SK-N-SH (cell line): Measurements from ENCODE around the gene TXNDC5.

Experiments used
- EP300 ChIP-seq, 2 experiments: IDR thresholded peaks; 2 replicates each; pipeline versions ENCODE4 v1.4.0 to v1.6.1; 2012; ENCODE audit warnings: borderline replicate concordance in 1 of 2, low read depth in 1 of 2, low read length in 1 of 2
- EZH2phosphoT487 ChIP-seq: fragments of 200-600 bp; sonication (generic); IDR thresholded peaks from 2 replicates; pipeline ENCODE4 v1.6.1; 2017; ENCODE audit warnings: low read depth, mixed run types, mild to moderate bottlenecking, antibody characterized with exemption, moderate library complexity, borderline replicate concordance
- NRF1 ChIP-seq: IDR thresholded peaks from 2 replicates; pipeline ENCODE4 v1.6.1; 2012; ENCODE audit warnings: low read depth, mild to moderate bottlenecking, low read length
- POLR2AphosphoS5 ChIP-seq: IDR thresholded peaks from 2 replicates; pipeline ENCODE4 v1.6.1; 2012; ENCODE audit warnings: low read depth, low read length
- RFX5 ChIP-seq: IDR thresholded peaks from 2 replicates; pipeline ENCODE4 v1.6.1; 2012; ENCODE audit warnings: mild to moderate bottlenecking, improper control_type of control experiment, low read length
- SIN3A ChIP-seq: IDR thresholded peaks from 2 replicates; pipeline ENCODE4 v1.6.1; 2012; ENCODE audit warnings: low read depth, mild to moderate bottlenecking, low read length, moderate library complexity, borderline replicate concordance
- SMC3 ChIP-seq: IDR thresholded peaks from 2 replicates; pipeline ENCODE4 v1.6.1; 2012; ENCODE audit warnings: low read depth, low read length, improper control_type of control experiment
- TAF1 ChIP-seq: IDR thresholded peaks from 2 replicates; pipeline ENCODE4 v1.6.1; 2012; ENCODE audit warnings: low read depth, mild to moderate bottlenecking, low read length, moderate library complexity, borderline replicate concordance
- TEAD4 ChIP-seq: IDR thresholded peaks from 2 replicates; pipeline ENCODE4 v1.4.0; 2012; ENCODE audit warnings: mild to moderate bottlenecking, borderline replicate concordance; ENCODE audit not compliant: insufficient read depth
- TF ChIP-seq, protein P1 (sequence below): fragments of 200-600 bp; sonication (generic); IDR thresholded peaks from 2 replicates; pipeline ENCODE4 v1.6.1; 2017; ENCODE audit warnings: antibody characterized with exemption, mild to moderate bottlenecking, moderate library complexity
- TF ChIP-seq, protein P2 (sequence below): IDR thresholded peaks from 2 replicates; pipeline ENCODE4 v1.4.0; 2012; ENCODE audit warnings: low read depth

DNA sequence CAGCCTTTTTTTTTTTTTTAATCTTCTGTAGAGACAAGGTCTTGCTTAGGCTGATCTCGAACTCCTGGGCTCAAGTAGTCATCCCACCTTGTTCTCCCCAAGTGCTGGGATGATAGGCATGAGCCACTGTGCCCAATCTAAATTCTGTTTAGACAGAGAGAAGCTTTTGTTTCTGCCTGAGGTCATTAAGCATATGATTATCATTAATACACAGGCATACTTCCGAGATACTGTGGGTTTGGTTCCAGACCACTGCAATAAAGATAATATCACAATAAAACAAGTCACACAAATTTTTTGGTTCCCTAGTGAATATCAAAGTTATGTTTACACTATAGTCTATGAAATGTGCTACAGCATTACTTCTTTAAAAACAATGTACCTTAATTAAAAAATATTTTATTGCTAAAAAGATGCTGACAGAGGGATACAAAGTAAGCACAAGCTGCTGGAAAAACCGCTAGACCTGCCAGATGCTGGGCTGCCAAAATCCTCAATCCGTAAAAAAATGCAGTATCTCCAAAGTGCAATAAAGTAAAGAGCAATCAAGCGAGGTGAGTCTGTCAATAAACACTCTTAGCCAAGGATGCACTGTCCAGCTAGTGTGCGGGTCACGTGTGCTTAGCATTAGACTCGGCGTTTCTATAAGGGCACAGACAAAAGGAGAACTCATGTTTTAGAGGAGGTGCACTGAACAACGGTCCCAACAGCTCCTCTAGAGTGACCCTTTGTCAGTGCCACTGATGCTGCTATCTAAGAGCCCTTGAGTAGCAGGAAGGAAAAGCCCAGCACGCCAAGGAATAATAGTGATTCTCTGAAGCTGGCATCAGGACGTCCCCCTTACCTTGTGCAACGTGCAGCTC, 16.1 kb downstream of the TXNDC5 start:
- TF ChIP-seq EP300 (IDR thresholded peaks at IDR 0.05; ENCODE audit: borderline replicate concordance in 1 of 2, low read depth in 1 of 2, low read length in 1 of 2) (peak in 1 of 2 experiments; percentile 69; a peak in 2 of 4 replicates), TAF1 (no peak), RFX5 (no peak), POLR2AphosphoS5 (no peak), SMC3 (no peak), TEAD4 (no peak), EZH2phosphoT487 (no peak), NRF1 (no peak), SIN3A (no peak)
- TF ChIP-seq, protein P1, sequence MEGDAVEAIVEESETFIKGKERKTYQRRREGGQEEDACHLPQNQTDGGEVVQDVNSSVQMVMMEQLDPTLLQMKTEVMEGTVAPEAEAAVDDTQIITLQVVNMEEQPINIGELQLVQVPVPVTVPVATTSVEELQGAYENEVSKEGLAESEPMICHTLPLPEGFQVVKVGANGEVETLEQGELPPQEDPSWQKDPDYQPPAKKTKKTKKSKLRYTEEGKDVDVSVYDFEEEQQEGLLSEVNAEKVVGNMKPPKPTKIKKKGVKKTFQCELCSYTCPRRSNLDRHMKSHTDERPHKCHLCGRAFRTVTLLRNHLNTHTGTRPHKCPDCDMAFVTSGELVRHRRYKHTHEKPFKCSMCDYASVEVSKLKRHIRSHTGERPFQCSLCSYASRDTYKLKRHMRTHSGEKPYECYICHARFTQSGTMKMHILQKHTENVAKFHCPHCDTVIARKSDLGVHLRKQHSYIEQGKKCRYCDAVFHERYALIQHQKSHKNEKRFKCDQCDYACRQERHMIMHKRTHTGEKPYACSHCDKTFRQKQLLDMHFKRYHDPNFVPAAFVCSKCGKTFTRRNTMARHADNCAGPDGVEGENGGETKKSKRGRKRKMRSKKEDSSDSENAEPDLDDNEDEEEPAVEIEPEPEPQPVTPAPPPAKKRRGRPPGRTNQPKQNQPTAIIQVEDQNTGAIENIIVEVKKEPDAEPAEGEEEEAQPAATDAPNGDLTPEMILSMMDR, result no peak
- TF ChIP-seq, protein P2, sequence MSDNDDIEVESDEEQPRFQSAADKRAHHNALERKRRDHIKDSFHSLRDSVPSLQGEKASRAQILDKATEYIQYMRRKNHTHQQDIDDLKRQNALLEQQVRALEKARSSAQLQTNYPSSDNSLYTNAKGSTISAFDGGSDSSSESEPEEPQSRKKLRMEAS, result no peak
